ENCODE measurements around the gene FNDC5.

The FNDC5 gene

DNA sequence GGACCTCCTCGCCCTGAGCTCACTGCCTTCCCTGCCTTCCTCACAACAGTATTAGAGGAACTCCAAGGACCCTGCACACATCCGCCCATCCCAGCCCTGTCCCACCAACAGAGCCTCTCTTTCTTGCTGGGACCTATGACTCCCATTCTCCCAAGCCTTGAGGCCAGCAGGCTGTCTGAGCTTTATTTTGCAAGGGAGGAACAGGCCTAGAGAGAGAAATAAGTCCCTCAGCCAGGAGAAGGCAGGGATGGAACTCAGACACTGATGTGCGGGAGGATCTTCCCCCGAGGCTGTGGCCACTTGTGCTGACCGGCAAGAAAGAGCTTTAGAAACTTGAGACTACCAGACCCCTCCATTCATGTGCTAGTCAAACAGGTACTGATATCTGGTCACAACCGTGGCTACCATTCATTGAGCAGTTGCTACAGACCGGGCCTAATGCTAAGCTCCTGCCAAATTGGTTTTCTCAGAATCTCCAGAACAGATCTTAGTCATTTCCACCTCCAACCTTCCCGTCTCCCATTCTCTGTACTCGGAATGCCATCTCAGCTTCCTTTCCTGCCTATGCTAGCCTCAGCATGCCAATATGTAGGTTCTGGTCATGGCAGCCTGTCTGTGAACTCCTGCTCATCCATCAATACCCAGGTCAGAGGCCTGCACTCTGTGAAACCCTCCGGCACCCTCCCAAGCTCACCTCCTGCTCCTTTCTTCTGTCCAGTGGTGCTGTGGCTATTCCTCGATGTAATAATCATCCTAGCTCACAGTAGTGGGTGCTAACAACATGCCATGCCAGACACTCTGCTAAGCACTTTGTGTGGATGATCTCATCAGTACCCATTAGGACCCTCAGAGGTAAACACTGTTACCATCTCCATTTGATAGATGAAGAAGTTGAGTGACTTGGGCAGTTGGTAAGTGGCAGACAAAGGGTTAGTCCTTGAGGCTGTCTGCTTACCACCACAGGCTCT is 26.7 kb upstream of the FNDC5 start:
- DNase-seq: no peak

GRCh38 chr1:32896451-32896850 is 25.7 kb upstream of the FNDC5 start:
- DNase-seq: no peak

DNA sequence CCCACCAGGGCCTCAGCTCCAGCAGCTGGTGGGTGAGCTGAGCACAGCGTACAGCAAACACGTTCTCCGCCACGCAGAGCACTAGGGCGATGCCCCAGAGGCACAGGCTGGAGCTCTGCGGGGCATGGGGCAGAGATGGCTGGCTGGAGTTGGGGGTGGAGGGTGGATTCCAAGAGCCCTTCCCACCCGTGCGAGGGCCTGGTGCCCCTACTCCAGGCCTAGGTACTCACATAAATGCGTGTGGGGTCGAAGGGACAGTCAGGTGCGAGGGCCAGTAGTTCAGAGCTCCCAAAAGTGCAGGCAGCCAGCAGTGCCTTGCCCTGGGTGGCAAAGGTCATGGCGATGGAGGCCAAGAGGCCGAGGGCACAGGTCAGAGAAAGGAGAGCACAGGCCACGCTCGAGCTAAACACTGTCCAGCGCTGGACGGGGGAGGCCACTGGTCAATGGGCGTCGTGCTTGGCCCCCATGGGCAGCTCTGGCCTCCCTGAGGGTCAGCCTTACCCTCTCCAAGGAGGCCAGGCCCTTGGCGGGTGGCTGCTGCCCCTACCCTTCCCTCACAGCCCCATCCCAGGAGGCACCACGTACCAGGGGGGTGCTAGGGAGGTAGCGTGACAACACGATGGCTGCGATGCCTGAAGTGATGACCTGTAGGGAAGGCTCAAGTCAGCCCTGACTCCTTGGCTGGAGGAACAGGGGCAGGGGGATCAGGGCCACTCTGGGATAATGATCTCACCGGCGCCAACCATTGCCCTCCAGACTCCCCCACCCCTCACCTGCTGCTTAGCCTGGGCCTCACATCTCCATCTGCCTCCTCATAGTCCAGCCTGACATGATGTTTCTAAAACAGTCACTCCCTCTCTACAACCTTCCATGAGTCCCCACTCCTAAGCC is 24.9 kb upstream of the FNDC5 start:
- no peak for DNase-seq

- DNase-seq: no peak
Measured at GRCh38 chr1:32894681-32895080, 24.0 kb upstream of the FNDC5 start.

GRCh38 chr1:32894019-32894600 is 23.4 kb upstream of the FNDC5 start:
- no peak for DNase-seq

GRCh38 chr1:32893198-32894018 is 22.7 kb upstream of the FNDC5 start:
- no peak for DNase-seq

GRCh38 chr1:32892368-32893197 is 21.9 kb upstream of the FNDC5 start:
- no peak for DNase-seq

GRCh38 chr1:32891630-32892029 is 20.9 kb upstream of the FNDC5 start:
- DNase-seq: no peak

DNA sequence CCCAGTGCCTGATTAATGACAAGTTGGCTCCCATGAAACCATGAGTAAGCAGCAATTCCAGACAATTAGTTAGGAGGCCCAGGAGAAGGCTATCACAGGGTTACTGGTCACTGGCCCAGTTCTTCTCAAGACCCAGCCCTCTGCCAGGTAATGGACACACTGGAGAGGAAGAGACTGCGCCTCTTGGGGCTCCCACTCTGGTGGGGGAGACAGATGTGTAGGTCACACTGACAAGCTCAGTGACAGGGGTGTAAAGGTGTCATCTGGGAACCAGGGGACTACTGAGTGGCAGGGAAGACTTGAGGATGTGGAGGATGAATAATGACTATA is 20.5 kb upstream of the FNDC5 start:
- no peak for DNase-seq

- DNase-seq: no peak
Measured at GRCh38 chr1:32890516-32891240, 20.0 kb upstream of the FNDC5 start.

- DNase-seq: no peak
Measured at GRCh38 chr1:32889731-32890278, 19.1 kb upstream of the FNDC5 start.

DNA sequence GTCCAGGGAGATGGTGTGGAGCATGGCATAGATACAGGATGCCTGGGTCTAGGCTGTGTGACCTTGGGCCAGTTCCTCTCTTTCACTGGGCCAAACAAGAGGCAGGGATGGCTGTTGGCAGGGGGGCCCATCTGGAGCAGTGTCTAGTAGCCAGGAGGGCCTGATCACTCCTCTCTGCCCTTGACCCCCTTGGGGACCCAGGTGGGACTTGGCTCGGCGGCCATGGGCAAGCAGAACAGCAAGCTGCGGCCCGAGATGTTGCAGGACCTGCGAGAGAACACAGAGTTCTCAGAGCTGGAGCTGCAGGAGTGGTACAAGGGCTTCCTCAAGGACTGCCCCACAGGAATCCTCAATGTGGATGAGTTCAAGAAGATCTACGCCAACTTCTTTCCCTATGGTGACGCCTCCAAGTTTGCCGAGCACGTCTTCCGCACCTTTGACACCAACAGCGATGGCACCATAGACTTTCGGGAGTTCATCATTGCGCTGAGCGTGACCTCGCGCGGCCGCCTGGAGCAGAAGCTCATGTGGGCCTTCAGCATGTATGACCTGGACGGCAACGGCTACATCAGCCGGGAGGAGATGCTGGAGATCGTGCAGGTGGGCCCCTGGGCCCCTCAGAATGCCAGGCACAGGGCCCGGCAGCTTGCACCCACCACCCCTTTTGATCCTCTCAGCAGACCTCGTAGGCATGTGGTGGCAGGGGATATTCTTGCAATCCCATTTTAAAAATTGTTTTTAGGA is 18.1 kb upstream of the FNDC5 start:
- no peak for DNase-seq

- no peak for DNase-seq
Measured at GRCh38 chr1:32888134-32888533, 17.4 kb upstream of the FNDC5 start.

DNA sequence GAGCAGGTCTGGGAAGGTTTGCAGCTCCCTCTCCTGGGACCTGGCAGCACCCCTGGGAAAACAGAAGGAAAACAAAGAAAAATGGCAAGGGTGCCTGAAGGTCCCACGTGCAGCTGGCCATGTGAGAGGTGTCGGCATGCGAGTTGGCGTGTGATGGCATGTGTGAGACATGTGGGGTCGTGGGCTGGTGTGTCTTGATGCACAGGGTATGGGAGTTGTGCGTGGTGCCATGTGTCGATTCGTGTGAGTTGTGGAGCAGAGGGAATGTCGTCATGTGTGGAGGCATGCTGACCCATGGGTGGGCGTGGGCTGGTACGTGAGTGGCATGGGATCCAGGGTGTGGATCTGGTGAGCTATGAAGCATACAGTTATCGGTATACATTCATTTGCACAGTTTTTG is 16.9 kb upstream of the FNDC5 start:
- no peak for DNase-seq

DNA sequence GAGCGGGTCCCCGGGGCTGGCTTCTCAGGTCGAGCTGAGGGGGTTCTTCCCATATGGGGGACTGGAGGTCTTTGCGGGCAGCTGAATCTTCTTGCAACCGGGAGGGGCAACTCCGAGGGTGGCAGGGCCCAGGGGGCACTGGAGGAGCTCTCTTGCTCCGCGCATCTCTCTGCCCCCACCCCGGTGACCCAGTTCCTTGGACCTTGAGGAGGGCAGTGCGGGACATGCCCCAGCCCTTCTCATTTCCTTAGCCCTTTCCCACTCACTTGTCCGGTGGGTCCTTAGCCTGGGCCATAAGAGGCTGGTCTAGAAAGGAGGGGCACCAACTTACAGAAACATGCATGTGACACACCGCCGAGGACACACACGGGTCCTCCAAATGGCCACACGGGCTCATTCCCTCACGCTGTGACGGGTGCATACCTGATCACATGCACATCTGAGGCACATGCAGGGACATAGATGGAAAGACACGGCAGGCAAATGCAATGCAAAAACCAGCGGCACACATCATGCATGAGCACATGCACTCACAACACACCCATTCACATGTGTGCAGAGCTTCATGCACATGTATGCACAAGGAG is 16.2 kb upstream of the FNDC5 start:
- DNase-seq: no peak

DNA sequence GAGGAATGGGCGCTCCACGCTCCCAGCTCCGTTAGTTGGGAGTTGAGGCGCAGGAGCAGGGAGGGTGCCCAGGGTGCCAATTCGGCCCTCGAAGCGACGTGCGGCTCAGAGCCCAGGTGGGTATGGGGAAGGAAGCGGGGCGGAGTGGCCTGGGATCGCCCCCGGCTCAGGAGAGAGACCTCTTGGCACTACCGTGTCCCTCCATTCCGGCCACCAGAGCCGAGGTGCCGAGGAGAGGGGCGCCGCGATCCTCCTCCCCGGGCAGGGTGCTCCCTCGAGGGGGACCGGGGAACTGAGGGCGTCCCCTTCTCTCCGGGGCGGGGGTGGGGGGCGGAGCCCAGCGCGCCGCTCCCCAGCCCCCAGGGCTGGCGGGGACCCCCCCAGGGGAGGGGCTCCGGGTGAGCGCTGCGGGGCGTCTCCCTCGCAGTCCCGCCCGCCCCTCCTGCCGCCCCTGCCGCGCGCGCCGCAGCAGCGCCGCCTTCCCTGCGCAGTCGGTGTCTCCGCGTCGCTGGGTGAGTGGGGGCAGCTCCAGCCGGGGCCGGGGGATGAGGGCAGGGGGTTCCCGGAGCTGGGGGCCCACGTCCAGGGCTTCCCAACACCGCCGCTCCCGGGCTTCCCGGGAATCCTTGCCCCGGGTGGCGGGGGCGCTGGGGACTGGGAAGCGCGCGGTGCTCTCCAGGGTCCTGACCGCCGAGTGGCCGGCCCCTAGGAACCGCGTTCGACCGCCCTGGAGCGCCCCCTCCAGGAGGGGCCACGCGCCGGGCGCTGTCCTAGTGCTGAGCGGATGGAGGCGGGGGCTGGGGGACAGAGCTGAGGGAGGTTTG is 15.5 kb upstream of the FNDC5 start, which contains the start of gene HPCA:
HPCA (plus strand) TSS at position 488 of the 824 bp plus-strand sequence. CDS start 2,408 bp downstream, outside the sequence.
- DNase-seq: no peak

DNA sequence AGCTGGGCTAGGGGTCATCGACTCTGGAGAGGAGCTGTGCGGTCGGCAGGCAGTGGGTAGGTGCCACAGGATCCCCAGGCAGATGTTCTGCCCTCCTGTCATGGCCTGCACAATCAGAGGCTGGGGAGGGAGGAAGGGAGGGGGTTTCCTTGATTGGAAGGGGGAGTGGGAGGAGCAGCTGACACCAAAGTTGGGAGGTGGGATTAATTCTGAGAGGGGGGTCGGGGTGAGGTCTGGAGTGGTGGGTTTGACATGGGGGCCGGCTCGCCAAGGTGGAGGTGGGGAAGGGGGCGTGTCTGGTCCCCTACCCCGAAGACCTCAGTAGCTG is 14.9 kb upstream of the FNDC5 start:
- no peak for DNase-seq

DNA sequence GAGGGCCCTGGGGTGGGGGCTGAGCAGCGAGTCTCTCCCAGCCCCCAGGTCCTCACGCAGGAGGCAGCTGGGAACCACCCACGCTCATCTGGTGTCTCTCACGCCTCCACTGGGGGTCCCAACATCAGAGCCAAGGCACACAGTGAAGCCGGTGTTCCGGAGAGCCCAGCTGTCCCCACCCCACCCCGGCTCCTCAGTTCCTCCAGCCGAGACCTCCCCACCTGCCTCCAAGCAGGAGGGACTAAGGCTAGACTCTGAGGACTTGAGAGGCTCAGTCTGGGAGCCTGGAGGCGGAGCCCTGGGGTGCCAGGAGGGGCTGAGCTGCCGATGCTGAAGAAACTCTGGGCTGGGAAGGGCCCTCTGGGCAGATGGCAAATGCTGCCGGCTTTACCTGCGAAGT is 14.0 kb upstream of the FNDC5 start:
- no peak for DNase-seq

- no peak for DNase-seq
Measured at GRCh38 chr1:32884032-32884372, 13.3 kb upstream of the FNDC5 start.
